GM12878 (cell line): ENCODE measurements around the gene NPLOC4.

Experiments
- BRCA1 ChIP-seq: IDR thresholded peaks from 2 replicates; pipeline ENCODE4 v1.6.1; 2011; ENCODE audit warnings: low read depth, low read length, improper control_type of control experiment
- EP300 ChIP-seq, 2 experiments: fragments of 150-350 bp in 1 of 2; IDR thresholded peaks; 2 replicates each; pipeline ENCODE4 v1.6.1; 2011 to 2012; ENCODE audit warnings: low read depth in 2 of 2, low read length in 2 of 2, borderline replicate concordance in 1 of 2, improper control_type of control experiment in 1 of 2, inconsistent platforms in 1 of 2; ENCODE audit not compliant: control insufficient read depth in 1 of 2
- POLR2A ChIP-seq: IDR thresholded peaks from 2 replicates; pipeline ENCODE4 v1.6.1; 2011; ENCODE audit warnings: low read depth, mild to moderate bottlenecking, low read length
- POLR2AphosphoS5 ChIP-seq: IDR thresholded peaks from 2 replicates; pipeline ENCODE4 v1.6.1; 2011; ENCODE audit warnings: mild to moderate bottlenecking, low read length, inconsistent platforms
- RBBP5 ChIP-seq: fragments of 200-600 bp; sonication (generic); conservative IDR thresholded peaks from 2 replicates; pipeline ENCODE4 v1.6.1; 2016
- SUPT20H ChIP-seq: IDR thresholded peaks from 2 replicates; pipeline ENCODE4 v1.6.1; 2011; ENCODE audit warnings: low read depth, mild to moderate bottlenecking, low read length, moderate library complexity, borderline replicate concordance; ENCODE audit not compliant: control insufficient read depth
- TAF1 ChIP-seq: IDR thresholded peaks from 2 replicates; pipeline ENCODE4 v1.6.1; 2011; ENCODE audit warnings: mild to moderate bottlenecking, low read depth, low read length, borderline replicate concordance
- ZNF384 ChIP-seq: IDR thresholded peaks from 2 replicates; pipeline ENCODE4 v1.6.1; 2012; ENCODE audit warnings: low read depth, mild to moderate bottlenecking, low read length, improper control_type of control experiment, borderline replicate concordance
- TF ChIP-seq, protein P1 (sequence below): fragments of 450-650 bp; IDR thresholded peaks from 2 replicates; pipeline ENCODE4 v1.6.1; 2017; ENCODE audit warnings: mild to moderate bottlenecking, moderate library complexity
- TF ChIP-seq, protein P2 (sequence below): fragments of 450-650 bp; IDR thresholded peaks from 2 replicates; pipeline ENCODE4 v1.6.1; 2018; ENCODE audit warnings: borderline replicate concordance, mild to moderate bottlenecking; ENCODE audit not compliant: partially characterized antibody
- TF ChIP-seq, protein P3 (sequence below), 3 experiments: IDR thresholded peaks in 2 of 3; conservative IDR thresholded peaks in 1 of 3; 2 replicates each; pipeline ENCODE4 v1.5.1; 2011; ENCODE audit warnings: low read depth in 3 of 3, low read length in 3 of 3, mild to moderate bottlenecking in 3 of 3, control low read depth in 2 of 3, moderate library complexity in 2 of 3, inconsistent platforms in 1 of 3, mixed read lengths in 1 of 3; ENCODE audit not compliant: control insufficient read depth in 2 of 3, insufficient read depth in 1 of 3; ENCODE audit errors: extremely low read depth in 1 of 3

DNA sequence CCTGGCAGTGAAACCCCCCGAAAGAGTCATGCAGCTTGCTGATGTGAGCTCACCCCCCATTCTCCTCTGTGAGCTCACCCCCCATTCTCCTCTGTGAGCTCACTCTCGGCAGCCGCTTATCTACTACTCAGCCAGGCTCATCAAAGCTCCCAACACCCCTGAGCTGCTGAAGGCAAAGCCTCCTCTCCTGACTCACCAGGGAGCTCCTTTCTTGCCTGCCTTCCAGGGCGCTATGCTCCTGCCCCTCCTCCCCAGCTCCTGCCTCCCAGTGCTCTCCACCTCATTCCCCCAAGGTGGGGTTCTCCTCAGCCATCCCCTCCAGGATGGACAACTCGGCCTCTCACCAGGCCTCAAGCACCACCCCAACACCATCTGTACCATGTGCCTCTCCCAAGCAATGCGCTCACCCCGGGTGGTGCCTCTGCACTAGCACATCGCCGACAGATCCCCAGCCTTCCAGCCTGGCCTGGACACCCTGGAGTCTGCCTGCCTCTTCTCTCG lies 57.0 kb downstream of the NPLOC4 start:
- TF ChIP-seq TAF1, result no peak
- TF ChIP-seq, protein P1, sequence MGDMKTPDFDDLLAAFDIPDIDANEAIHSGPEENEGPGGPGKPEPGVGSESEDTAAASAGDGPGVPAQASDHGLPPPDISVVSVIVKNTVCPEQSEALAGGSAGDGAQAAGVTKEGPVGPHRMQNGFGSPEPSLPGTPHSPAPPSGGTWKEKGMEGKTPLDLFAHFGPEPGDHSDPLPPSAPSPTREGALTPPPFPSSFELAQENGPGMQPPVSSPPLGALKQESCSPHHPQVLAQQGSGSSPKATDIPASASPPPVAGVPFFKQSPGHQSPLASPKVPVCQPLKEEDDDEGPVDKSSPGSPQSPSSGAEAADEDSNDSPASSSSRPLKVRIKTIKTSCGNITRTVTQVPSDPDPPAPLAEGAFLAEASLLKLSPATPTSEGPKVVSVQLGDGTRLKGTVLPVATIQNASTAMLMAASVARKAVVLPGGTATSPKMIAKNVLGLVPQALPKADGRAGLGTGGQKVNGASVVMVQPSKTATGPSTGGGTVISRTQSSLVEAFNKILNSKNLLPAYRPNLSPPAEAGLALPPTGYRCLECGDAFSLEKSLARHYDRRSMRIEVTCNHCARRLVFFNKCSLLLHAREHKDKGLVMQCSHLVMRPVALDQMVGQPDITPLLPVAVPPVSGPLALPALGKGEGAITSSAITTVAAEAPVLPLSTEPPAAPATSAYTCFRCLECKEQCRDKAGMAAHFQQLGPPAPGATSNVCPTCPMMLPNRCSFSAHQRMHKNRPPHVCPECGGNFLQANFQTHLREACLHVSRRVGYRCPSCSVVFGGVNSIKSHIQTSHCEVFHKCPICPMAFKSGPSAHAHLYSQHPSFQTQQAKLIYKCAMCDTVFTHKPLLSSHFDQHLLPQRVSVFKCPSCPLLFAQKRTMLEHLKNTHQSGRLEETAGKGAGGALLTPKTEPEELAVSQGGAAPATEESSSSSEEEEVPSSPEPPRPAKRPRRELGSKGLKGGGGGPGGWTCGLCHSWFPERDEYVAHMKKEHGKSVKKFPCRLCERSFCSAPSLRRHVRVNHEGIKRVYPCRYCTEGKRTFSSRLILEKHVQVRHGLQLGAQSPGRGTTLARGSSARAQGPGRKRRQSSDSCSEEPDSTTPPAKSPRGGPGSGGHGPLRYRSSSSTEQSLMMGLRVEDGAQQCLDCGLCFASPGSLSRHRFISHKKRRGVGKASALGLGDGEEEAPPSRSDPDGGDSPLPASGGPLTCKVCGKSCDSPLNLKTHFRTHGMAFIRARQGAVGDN, result no peak
- no peak for TF ChIP-seq EP300 (IDR thresholded peaks at IDR 0.05; ENCODE audit: borderline replicate concordance in 1 of 2, control insufficient read depth in 1 of 2, low read depth in 2 of 2, low read length in 2 of 2)
- no peak for TF ChIP-seq SUPT20H
- TF ChIP-seq RBBP5, result no peak
- TF ChIP-seq, protein P2, sequence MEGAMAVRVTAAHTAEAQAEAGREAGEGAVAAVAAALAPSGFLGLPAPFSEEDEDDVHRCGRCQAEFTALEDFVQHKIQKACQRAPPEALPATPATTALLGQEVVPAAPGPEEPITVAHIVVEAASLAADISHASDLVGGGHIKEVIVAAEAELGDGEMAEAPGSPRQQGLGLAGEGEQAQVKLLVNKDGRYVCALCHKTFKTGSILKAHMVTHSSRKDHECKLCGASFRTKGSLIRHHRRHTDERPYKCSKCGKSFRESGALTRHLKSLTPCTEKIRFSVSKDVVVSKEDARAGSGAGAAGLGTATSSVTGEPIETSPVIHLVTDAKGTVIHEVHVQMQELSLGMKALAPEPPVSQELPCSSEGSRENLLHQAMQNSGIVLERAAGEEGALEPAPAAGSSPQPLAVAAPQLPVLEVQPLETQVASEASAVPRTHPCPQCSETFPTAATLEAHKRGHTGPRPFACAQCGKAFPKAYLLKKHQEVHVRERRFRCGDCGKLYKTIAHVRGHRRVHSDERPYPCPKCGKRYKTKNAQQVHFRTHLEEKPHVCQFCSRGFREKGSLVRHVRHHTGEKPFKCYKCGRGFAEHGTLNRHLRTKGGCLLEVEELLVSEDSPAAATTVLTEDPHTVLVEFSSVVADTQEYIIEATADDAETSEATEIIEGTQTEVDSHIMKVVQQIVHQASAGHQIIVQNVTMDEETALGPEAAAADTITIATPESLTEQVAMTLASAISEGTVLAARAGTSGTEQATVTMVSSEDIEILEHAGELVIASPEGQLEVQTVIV, result no peak
- TF ChIP-seq, protein P3, sequence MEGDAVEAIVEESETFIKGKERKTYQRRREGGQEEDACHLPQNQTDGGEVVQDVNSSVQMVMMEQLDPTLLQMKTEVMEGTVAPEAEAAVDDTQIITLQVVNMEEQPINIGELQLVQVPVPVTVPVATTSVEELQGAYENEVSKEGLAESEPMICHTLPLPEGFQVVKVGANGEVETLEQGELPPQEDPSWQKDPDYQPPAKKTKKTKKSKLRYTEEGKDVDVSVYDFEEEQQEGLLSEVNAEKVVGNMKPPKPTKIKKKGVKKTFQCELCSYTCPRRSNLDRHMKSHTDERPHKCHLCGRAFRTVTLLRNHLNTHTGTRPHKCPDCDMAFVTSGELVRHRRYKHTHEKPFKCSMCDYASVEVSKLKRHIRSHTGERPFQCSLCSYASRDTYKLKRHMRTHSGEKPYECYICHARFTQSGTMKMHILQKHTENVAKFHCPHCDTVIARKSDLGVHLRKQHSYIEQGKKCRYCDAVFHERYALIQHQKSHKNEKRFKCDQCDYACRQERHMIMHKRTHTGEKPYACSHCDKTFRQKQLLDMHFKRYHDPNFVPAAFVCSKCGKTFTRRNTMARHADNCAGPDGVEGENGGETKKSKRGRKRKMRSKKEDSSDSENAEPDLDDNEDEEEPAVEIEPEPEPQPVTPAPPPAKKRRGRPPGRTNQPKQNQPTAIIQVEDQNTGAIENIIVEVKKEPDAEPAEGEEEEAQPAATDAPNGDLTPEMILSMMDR (IDR thresholded peaks at IDR 0.05 in 2 of 3, conservative IDR thresholded peaks at IDR 0.05 in 1 of 3; ENCODE audit: control insufficient read depth in 2 of 3, extremely low read depth in 1 of 3, insufficient read depth in 1 of 3, low read depth in 3 of 3, low read length in 3 of 3), result no peak
- TF ChIP-seq BRCA1, result no peak
- TF ChIP-seq POLR2AphosphoS5, result no peak
- TF ChIP-seq POLR2A, result peak; percentile 28; the same call in 1 of the 2 replicates
- TF ChIP-seq ZNF384, result no peak
